ENCODE results near the gene VPS29. TPM values are rescaled to one million over a fixed set of nuclear protein-coding genes. Genes with fewer than 3 reads are reported as not detected.
"Not testable (repeated sequence)": the region's sequence is repeated elsewhere in the genome, so short reads cannot be mapped to it uniquely, and the experiment has no call there.

The VPS29 gene
- total RNA-seq, 1 donor from 2014 or later: 80.7 TPM

- H3K4me2 ChIP-seq (ENCODE audit: low read length): no peak overlapping the region
- peaks cover 5% of the 10 kb centered on the region for H3K4me1 Mint-ChIP-seq (ENCODE audit: low read depth, unreplicated experiment)
- H3K4me1 ChIP-seq (ENCODE audit: insufficient read depth, low read length): peaks cover 7% of the 10 kb centered on the region
- peaks cover 2% of the 10 kb centered on the region for H3K9me3 Mint-ChIP-seq (ENCODE audit: unreplicated experiment)
- peaks cover 7% of the 10 kb centered on the region for H3K36me3 Mint-ChIP-seq (ENCODE audit: low read depth, unreplicated experiment)
- H3K9me3 ChIP-seq (ENCODE audit: insufficient read depth, low read depth, low read length): no peaks in the 10 kb centered on the region
- DNase-seq (ENCODE audit: low read depth) (no peak), FAIRE-seq (no peak)
- H3K4me3 Mint-ChIP-seq (ENCODE audit: unreplicated experiment): no peak overlapping the region
- H3K36me3 ChIP-seq (ENCODE audit: insufficient read depth, low read length): no peaks in the 10 kb centered on the region
- no peak overlapping the region for H3K27ac Mint-ChIP-seq (ENCODE audit: unreplicated experiment)
- H4K20me1 ChIP-seq (ENCODE audit: insufficient read depth, low read length): peaks cover 15% of the 10 kb centered on the region
- TF ChIP-seq CTCF (IDR thresholded peaks at IDR 0.05; ENCODE audit: insufficient read depth, low read depth, low read length): no peak
- no peak overlapping the region for H2AFZ ChIP-seq (ENCODE audit: low read depth, low read length)
- H3K79me2 ChIP-seq (ENCODE audit: insufficient read depth, low read length): no peaks in the 10 kb centered on the region
- H3K27ac ChIP-seq (ENCODE audit: low read depth, low read length): no peak overlapping the region
- no peaks in the 10 kb centered on the region for H3K27me3 ChIP-seq (ENCODE audit: insufficient read depth, low read length)
- no peak overlapping the region for H3K9ac ChIP-seq (ENCODE audit: low read length)
- H3K27me3 Mint-ChIP-seq (ENCODE audit: low read depth, unreplicated experiment): no peaks in the 10 kb centered on the region
- no peak overlapping the region for H3K4me3 ChIP-seq (ENCODE audit: insufficient read depth, low read depth, low read length)
Observed at GRCh38 chr12:110528277-110528839, 26.4 kb upstream of the VPS29 start.

GRCh38 chr12:110520876-110521712 is 19.2 kb upstream of the VPS29 start:
- not testable (repeated sequence) for H3K79me2 ChIP-seq (ENCODE audit: insufficient read depth, low read length); H2AFZ ChIP-seq (ENCODE audit: low read depth, low read length); FAIRE-seq; H3K9me3 ChIP-seq (ENCODE audit: insufficient read depth, low read depth, low read length); H3K4me1 Mint-ChIP-seq (ENCODE audit: low read depth, unreplicated experiment); H3K27me3 ChIP-seq (ENCODE audit: insufficient read depth, low read length); H3K4me3 Mint-ChIP-seq (ENCODE audit: unreplicated experiment); H3K4me3 ChIP-seq (ENCODE audit: insufficient read depth, low read depth, low read length); H3K36me3 Mint-ChIP-seq (ENCODE audit: low read depth, unreplicated experiment); H3K4me2 ChIP-seq (ENCODE audit: low read length); H3K9me3 Mint-ChIP-seq (ENCODE audit: unreplicated experiment); H3K27ac ChIP-seq (ENCODE audit: low read depth, low read length); H3K36me3 ChIP-seq (ENCODE audit: insufficient read depth, low read length); H3K27ac Mint-ChIP-seq (ENCODE audit: unreplicated experiment); H4K20me1 ChIP-seq (ENCODE audit: insufficient read depth, low read length); H3K4me1 ChIP-seq (ENCODE audit: insufficient read depth, low read length); DNase-seq (ENCODE audit: low read depth); H3K27me3 Mint-ChIP-seq (ENCODE audit: low read depth, unreplicated experiment); H3K9ac ChIP-seq (ENCODE audit: low read length)

GRCh38 chr12:110518014-110518413 is 16.1 kb upstream of the VPS29 start:
- not testable (repeated sequence) for H3K4me1 Mint-ChIP-seq (ENCODE audit: low read depth, unreplicated experiment); H3K36me3 ChIP-seq (ENCODE audit: insufficient read depth, low read length); H3K9me3 ChIP-seq (ENCODE audit: insufficient read depth, low read depth, low read length); FAIRE-seq; H3K27me3 Mint-ChIP-seq (ENCODE audit: low read depth, unreplicated experiment); H3K27ac Mint-ChIP-seq (ENCODE audit: unreplicated experiment); H3K4me3 ChIP-seq (ENCODE audit: insufficient read depth, low read depth, low read length); H3K9ac ChIP-seq (ENCODE audit: low read length); H3K79me2 ChIP-seq (ENCODE audit: insufficient read depth, low read length); H3K36me3 Mint-ChIP-seq (ENCODE audit: low read depth, unreplicated experiment); H3K27ac ChIP-seq (ENCODE audit: low read depth, low read length); H4K20me1 ChIP-seq (ENCODE audit: insufficient read depth, low read length); DNase-seq (ENCODE audit: low read depth); H3K4me3 Mint-ChIP-seq (ENCODE audit: unreplicated experiment); H3K4me1 ChIP-seq (ENCODE audit: insufficient read depth, low read length); H3K27me3 ChIP-seq (ENCODE audit: insufficient read depth, low read length); H3K9me3 Mint-ChIP-seq (ENCODE audit: unreplicated experiment); H2AFZ ChIP-seq (ENCODE audit: low read depth, low read length); H3K4me2 ChIP-seq (ENCODE audit: low read length)

Measured in astrocyte (in vitro differentiated cells and primary cell).